Ectodermal cell (in vitro differentiated cells): ENCODE results near the gene CLSTN2.

ENCODE experiments used
- H3K27ac ChIP-seq: 2 replicates; pipeline ENCODE4 v1.7.0; 2013; ENCODE audit warnings: mild to moderate bottlenecking, low read depth, low read length; ENCODE audit not compliant: insufficient read depth, poor library complexity, severe bottlenecking
- H3K27me3 ChIP-seq: 2 replicates; pipeline ENCODE4 v1.7.0; 2013; ENCODE audit warnings: mild to moderate bottlenecking, low read length; ENCODE audit not compliant: insufficient read depth, control insufficient read depth, poor library complexity, severe bottlenecking
- H3K36me3 ChIP-seq: one replicate; pipeline ENCODE4 v1.7.0; 2013; ENCODE audit warnings: low read length; ENCODE audit not compliant: control insufficient read depth, insufficient read depth
- H3K4me1 ChIP-seq: one replicate; pipeline ENCODE4 v1.7.0; 2013; ENCODE audit warnings: low read length; ENCODE audit not compliant: control insufficient read depth, insufficient read depth
- H3K4me3 ChIP-seq: 2 replicates; pipeline ENCODE4 v1.7.0; 2013; ENCODE audit warnings: low read depth, low read length, control low read depth; ENCODE audit not compliant: insufficient read depth
- H3K9me3 ChIP-seq: 2 replicates; pipeline ENCODE4 v1.7.0; 2013; ENCODE audit warnings: mild to moderate bottlenecking, low read length, moderate library complexity; ENCODE audit not compliant: control insufficient read depth
- WGBS, 2 experiments: methylation state at CpG; one replicate each; pipeline ENCODE4 v1.1.7; 2013; ENCODE audit warnings: missing lambda C conversion rate in 2 of 2; 5-methylcytosine and 5-hydroxymethylcytosine counted together

The CLSTN2 gene

DNA sequence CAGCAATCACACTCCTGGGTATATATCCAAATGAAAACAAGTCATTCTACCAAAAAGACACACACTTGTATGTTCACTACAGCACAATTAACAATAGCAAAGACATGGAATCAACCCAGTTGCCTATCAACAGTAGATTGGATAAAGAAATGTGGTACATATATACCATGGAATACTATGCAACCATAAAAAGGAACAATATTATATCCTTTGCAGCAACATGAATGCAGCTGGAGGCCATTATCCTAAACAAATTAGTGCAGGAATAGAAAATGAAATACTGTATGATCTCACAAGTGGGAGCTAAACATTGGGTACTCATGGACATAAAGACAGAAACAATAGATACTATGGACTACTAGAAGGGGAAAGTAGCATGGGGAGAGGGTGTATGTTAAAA is 224.7 kb downstream of the CLSTN2 start:
- Histone ChIP-seq H3K4me3 (no peak overlapping the region), H3K27ac (no peak overlapping the region), H3K4me1 (no peaks in the 10 kb centered on the region), H3K27me3 (no peaks in the 10 kb centered on the region), H3K36me3 (no peaks in the 10 kb centered on the region), H3K9me3 (no peaks in the 10 kb centered on the region)

DNA sequence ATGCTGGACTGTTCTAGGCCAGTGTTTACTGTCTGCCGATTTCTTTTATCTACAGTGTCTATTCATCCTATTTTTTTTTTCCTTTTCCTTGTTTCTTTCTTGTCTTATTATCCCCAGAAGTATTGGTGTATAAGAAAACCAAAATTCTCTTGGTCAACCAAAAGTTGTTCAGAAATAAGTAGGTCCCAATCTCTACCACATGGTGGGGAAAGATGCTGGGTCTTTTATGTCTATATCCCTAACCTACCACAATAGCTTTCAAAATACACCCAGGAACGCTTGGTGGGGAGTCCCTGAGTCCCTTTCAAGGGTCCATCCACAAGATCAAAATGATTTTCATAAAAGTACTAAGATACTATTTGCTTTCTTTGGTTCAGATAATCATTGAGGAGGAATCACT is 225.6 kb downstream of the CLSTN2 start:
- Histone ChIP-seq H3K27me3 (no peaks in the 10 kb centered on the region), H3K27ac (no peak overlapping the region), H3K4me3 (no peak overlapping the region), H3K4me1 (no peaks in the 10 kb centered on the region), H3K36me3 (no peaks in the 10 kb centered on the region), H3K9me3 (no peaks in the 10 kb centered on the region)
- WGBS, 2 experiments, result 83 to 91% methylated on average over 2 of the region's 2 CpGs

DNA sequence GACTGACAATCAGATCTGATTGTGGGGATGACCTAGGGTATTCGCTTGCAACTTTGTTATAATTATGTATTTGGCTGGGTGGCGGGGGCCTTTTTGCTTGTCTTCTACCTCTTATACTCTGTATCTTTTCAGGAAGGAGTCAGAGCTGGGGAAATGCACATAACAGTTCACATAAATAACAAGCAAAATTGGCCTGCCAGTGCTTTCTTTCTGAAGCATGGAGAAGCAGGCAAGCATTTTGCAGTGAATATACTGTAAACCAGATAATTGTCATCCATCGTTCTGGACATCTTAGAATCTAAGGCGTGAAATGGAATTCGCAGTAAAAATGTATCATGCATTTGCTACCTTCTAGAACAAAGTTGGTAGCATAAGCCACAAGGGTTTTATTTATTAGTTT is 227.6 kb downstream of the CLSTN2 start:
- Histone ChIP-seq H3K9me3 (no peaks in the 10 kb centered on the region), H3K27me3 (no peaks in the 10 kb centered on the region), H3K36me3 (no peaks in the 10 kb centered on the region), H3K27ac (no peak overlapping the region), H3K4me3 (no peak overlapping the region), H3K4me1 (no peaks in the 10 kb centered on the region)
- WGBS, 2 experiments, result 85 to 97% methylated on average over 4 to 5 of the region's 5 CpGs

DNA sequence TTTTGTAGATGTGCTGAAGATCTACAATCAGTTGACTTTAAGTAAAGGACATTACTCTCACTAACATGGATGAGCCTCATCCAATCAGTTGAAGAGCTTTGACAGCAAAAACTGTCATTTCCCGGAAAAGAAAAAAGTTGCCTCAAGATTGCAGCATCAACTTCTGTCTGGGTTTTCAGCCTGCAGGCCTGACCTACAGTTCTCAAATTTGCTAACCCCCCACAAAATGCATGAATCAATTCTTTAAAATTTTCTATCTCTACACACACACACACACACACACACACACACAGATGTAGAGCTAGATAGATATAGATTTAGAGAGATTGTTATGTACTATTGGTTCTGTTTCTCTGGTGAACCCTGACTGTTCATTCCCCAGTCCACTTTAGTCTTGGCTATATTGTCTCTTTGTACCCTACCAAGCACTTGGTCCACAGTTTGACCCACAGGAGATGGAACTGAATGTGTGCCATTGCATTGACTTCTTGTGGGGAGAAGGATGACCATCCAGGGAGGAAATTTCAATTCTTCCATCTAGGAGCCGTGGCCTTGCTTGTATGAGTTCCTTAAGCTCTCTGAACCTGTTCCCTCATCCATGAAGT is 228.3 kb downstream of the CLSTN2 start:
- no peak overlapping the region for H3K27ac ChIP-seq
- no peaks in the 10 kb centered on the region for H3K9me3 ChIP-seq
- no peaks in the 10 kb centered on the region for H3K27me3 ChIP-seq
- H3K4me1 ChIP-seq, result no peaks in the 10 kb centered on the region
- H3K4me3 ChIP-seq, result no peak overlapping the region
- 89 to 94% methylated on average over 2 of the region's 2 CpGs for WGBS, 2 experiments
- H3K36me3 ChIP-seq, result no peaks in the 10 kb centered on the region

DNA sequence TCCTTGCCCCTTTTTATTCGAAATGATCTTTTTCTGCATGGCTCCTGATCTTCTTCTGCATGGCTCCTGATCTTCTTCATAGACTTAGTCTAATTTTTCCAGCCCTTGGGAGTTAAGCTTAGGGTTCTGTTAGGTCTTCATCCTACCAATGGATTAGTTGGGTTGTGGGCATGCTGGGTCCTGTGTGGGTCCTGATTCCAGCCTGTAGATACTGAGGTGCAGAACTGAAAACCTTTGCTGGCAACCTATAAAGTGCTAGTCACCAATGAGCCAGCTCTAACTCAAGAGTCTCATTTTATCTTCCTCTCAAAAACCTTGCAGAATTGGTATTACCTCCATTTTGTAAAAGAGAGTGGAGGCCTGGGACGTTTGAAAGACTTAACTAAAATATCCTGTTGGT is 229.2 kb downstream of the CLSTN2 start:
- 91 to 92% methylated on average over 1 to 2 of the region's 2 CpGs for WGBS, 2 experiments
- Histone ChIP-seq H3K27ac (no peak overlapping the region), H3K9me3 (no peaks in the 10 kb centered on the region), H3K4me1 (no peaks in the 10 kb centered on the region), H3K36me3 (no peaks in the 10 kb centered on the region), H3K4me3 (no peak overlapping the region), H3K27me3 (no peaks in the 10 kb centered on the region)

DNA sequence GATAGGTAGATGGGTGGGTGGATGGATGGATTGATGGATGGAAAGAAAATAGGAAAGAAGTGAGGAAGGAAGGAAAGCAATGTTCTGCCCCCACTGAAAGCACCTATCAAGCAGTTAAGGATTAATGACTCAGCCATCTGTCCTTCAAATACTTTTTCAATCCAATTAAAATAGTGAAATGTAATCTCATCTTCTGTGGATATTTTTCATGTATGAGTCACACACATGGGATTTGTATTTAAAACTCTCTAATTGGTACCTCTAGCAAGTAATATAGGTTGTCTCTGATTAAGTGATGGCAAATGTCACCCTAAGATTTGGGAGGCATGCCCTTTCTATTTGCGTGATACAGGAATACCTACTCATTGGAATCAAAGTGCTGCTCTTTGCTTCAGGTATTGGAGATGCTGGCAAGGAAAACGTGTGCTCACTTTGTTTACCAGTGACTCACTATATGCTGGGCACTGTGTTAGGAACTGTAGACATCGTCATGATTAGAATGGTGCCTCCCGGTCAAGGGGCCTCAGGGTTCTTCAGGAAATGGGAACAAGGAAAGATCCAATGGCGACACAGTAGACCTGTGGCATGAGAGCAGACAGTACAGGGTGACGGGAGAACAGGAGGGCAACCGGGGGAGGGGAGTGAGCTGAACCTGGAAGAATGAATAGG is 230.1 kb downstream of the CLSTN2 start:
- H3K4me3 ChIP-seq, result no peak overlapping the region
- H3K27ac ChIP-seq, result no peak overlapping the region
- WGBS, 2 experiments, result 92 to 93% methylated on average over 7 of the region's 7 CpGs
- H3K27me3 ChIP-seq, result no peaks in the 10 kb centered on the region
- H3K9me3 ChIP-seq, result no peaks in the 10 kb centered on the region
- H3K4me1 ChIP-seq, result no peaks in the 10 kb centered on the region
- no peaks in the 10 kb centered on the region for H3K36me3 ChIP-seq

DNA sequence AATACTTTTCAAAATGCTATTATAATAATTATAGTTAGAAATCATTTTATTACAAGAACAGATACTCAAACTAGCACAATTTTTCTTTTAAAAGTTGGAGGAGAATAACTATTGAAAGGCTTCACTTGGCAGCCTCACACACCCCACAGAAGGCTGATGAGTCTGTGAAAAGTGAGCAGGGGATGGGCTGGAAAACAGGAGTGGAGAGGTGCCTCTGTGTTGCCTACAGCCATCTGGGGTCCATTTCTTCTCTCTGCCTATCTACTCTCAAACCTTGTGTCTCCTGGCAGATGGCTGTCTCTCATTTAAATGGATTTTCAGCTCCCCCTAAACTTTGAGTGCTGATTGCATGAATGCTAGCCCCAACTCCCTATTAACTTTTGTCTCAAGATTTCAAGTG is 230.8 kb downstream of the CLSTN2 start:
- H3K4me1 ChIP-seq, result no peaks in the 10 kb centered on the region

DNA sequence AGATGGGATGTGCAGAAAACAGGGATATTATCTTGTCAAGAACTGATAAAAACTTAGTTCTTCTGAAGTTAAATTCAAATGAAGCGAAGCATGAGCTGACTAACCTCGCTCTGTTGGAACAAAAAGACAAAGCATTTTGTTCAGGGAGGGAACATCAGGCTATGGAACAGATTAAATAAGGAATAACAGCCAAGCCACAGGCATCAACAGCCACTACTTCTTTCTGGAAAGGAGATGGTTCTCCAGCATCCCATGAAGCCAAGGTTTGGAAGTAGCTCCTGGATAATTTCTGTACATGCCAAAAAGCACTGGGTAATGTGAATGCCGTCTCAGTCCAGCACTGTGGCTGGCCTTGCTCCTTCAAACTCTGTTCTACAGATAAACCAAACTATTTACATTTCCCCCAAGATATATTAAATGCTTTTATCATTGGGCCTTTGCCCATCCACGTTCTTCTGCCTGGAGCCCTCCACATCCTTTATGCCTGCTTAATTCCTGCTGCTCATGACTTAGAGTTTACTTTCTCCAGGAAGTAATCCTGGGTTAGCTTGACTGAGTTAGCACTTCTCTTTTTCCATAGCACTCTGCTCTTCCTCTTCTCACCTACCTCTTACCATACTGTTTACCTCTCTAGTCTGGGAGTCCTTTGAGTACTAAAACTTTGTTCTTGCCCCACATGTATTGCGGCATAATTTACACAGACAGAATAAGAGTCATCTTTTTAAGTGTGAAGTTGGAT is 232.0 kb downstream of the CLSTN2 start:
- H3K4me3 ChIP-seq, result no peak overlapping the region
- H3K27me3 ChIP-seq, result no peaks in the 10 kb centered on the region
- H3K36me3 ChIP-seq, result no peaks in the 10 kb centered on the region
- no peak overlapping the region for H3K27ac ChIP-seq
- H3K4me1 ChIP-seq, result no peaks in the 10 kb centered on the region
- H3K9me3 ChIP-seq, result no peaks in the 10 kb centered on the region
- 96 to 99% methylated on average over 3 to 4 of the region's 5 CpGs for WGBS, 2 experiments

More for the DNA sequence above, 230.8 kb downstream of the CLSTN2 start:
- Histone ChIP-seq H3K4me3 (no peak overlapping the region), H3K27ac (no peak overlapping the region), H3K27me3 (no peaks in the 10 kb centered on the region), H3K36me3 (no peaks in the 10 kb centered on the region), H3K9me3 (no peaks in the 10 kb centered on the region)

DNA sequence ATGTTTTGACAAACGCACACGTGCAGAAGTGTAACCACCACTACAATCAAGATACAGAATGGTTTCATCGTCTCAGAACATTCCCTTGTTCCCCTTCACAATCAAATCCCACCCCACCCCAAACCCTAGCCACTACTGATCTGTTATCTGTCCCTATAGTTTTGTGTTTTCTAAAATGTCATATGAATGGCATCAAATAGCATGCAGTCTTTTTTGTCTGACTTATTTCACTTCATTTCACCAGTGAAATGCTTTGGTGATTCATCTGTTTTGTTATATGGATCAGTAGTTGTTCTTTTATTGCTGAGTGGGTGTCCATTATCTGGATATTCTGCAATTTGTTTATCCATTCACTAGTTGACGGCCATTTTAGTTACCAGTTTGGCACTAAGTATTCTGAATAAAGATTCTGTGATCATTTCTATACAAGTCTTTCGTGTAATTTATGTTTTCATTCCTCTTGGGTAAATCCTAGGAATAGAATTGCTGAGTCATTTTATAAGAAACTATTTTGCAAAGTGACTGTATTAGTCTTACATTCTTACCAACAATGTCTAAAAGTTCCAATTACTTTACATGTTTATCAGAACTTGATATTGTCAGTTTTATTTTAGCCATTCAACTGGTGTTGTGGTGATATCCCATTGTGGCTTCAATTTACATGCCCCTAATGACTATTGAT is 232.8 kb downstream of the CLSTN2 start:
- 90 to 100% methylated on average over 3 to 5 of the region's 5 CpGs for WGBS, 2 experiments
- H3K27ac ChIP-seq, result no peak overlapping the region
- no peaks in the 10 kb centered on the region for H3K36me3 ChIP-seq
- no peaks in the 10 kb centered on the region for H3K27me3 ChIP-seq
- H3K4me3 ChIP-seq, result no peak overlapping the region
- H3K9me3 ChIP-seq, result no peaks in the 10 kb centered on the region
- no peaks in the 10 kb centered on the region for H3K4me1 ChIP-seq

DNA sequence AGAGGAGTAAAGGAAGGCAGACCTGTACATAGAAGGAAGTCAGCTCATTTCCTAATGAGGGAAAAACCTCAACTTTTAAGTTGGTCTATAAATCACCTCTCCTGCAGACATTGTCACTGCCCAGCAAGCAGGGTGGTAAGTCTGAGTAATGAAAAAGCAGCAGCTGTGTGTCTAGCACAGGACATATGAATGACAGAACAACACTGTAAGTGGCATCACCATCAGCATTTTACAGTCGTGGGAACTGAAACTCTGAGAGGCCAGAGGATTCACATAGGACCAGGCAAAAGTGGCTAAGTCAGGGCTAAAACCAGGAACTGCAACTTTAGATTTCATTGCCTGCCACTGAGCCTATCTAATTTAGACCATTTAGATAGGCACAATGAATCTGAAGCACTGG is 235.6 kb downstream of the CLSTN2 start:
- H3K36me3 ChIP-seq, result no peaks in the 10 kb centered on the region
- no peaks in the 10 kb centered on the region for H3K9me3 ChIP-seq
- H3K27me3 ChIP-seq, result no peaks in the 10 kb centered on the region
- H3K4me3 ChIP-seq, result no peak overlapping the region
- H3K27ac ChIP-seq, result no peak overlapping the region
- no peaks in the 10 kb centered on the region for H3K4me1 ChIP-seq
- 89 to 90% methylated on average over 1 of the region's 1 CpG for WGBS, 2 experiments
